OCI-LY1 (cell line): ENCODE results near the gene ERICH3.

Experiments
- H2AFZ ChIP-seq: fragments of 200-600 bp; sonication (generic), shearing (Covaris generic); 2 replicates; pipeline ENCODE4 v1.6.0; 2014; ENCODE audit warnings: antibody characterized with exemption, mild to moderate bottlenecking, low read length
- H3F3A ChIP-seq: fragments of 200-600 bp; sonication (generic), shearing (Covaris generic); 2 replicates; pipeline ENCODE4 v1.6.0; 2014; ENCODE audit warnings: mild to moderate bottlenecking, antibody characterized with exemption, low read length, moderate library complexity; ENCODE audit not compliant: insufficient read depth
- H3K27ac ChIP-seq: fragments of 200-600 bp; sonication (generic); 2 replicates; pipeline ENCODE4 v1.5.1; 2014; ENCODE audit warnings: low read length, mixed run types, mild to moderate bottlenecking, low read depth; ENCODE audit not compliant: poor library complexity, severe bottlenecking
- H3K27me3 ChIP-seq: fragments of 200-600 bp; sonication (generic); 2 replicates; pipeline ENCODE4 v1.6.0; 2014; ENCODE audit warnings: antibody characterized with exemption, mild to moderate bottlenecking, low read length, moderate library complexity; ENCODE audit not compliant: insufficient read depth
- H3K36me3 ChIP-seq: fragments of 200-600 bp; sonication (generic); 2 replicates; pipeline ENCODE4 v1.6.1; 2014; ENCODE audit warnings: mild to moderate bottlenecking, antibody characterized with exemption, low read length, moderate library complexity, mixed read lengths; ENCODE audit not compliant: insufficient read depth
- H3K4me1 ChIP-seq: fragments of 200-600 bp; sonication (generic); 2 replicates; pipeline ENCODE4 v1.5.1; 2014; ENCODE audit warnings: mild to moderate bottlenecking, low read length, moderate library complexity; ENCODE audit not compliant: insufficient read depth, severe bottlenecking
- H3K4me2 ChIP-seq: fragments of 200-600 bp; sonication (generic), shearing (Covaris generic); 2 replicates; pipeline ENCODE4 v1.6.1; 2014; ENCODE audit warnings: low read length
- H3K4me3 ChIP-seq: fragments of 200-600 bp; sonication (generic); 2 replicates; pipeline ENCODE4 v1.5.1; 2014; ENCODE audit warnings: low read length, low read depth, mild to moderate bottlenecking, mixed read lengths; ENCODE audit not compliant: poor library complexity, severe bottlenecking
- H3K79me2 ChIP-seq: fragments of 200-600 bp; shearing (Covaris generic); 2 replicates; pipeline ENCODE4 v1.6.1; 2016; ENCODE audit warnings: mixed run types, low read length, mixed read lengths; ENCODE audit not compliant: insufficient read depth
- H3K9ac ChIP-seq: fragments of 200-600 bp; sonication (generic), shearing (Covaris generic); 2 replicates; pipeline ENCODE4 v1.6.1; 2014; ENCODE audit warnings: mild to moderate bottlenecking, low read length, mixed read lengths
- H3K9me2 ChIP-seq: fragments of 200-600 bp; sonication (generic), shearing (Covaris generic); 2 replicates; pipeline ENCODE4 v1.6.1; 2014; ENCODE audit warnings: low read depth, mild to moderate bottlenecking, low read length, mixed read lengths
- H3K9me3 ChIP-seq: fragments of 200-600 bp; shearing (Covaris generic); 2 replicates; pipeline ENCODE4 v1.6.1; 2014; ENCODE audit warnings: low read length, mixed read lengths
- H4K20me1 ChIP-seq: fragments of 200-600 bp; sonication (generic), shearing (Covaris generic); 2 replicates; pipeline ENCODE4 v1.6.0; 2016; ENCODE audit warnings: mild to moderate bottlenecking, low read length; ENCODE audit not compliant: insufficient read depth
- CTCF ChIP-seq: fragments of 200-600 bp; sonication (generic), shearing (Covaris generic); IDR thresholded peaks from 2 replicates; pipeline ENCODE4 v1.5.1; 2017; ENCODE audit warnings: mild to moderate bottlenecking, antibody characterized with exemption, low read length, moderate library complexity, mixed read lengths
- EZH2 ChIP-seq: fragments of 200-600 bp; sonication (generic), shearing (Covaris generic); IDR thresholded peaks from 2 replicates; pipeline ENCODE4 v1.8.0; 2017; ENCODE audit warnings: borderline replicate concordance, mixed run types, mild to moderate bottlenecking, antibody characterized with exemption, low read length, moderate library complexity, mixed read lengths

Gene ERICH3

GRCh38 chr1:74571891-74572290, 101.7 kb downstream of the ERICH3 start:
- Histone ChIP-seq H3K36me3 (no peaks in the 10 kb centered on the region), H3K79me2 (no peaks in the 10 kb centered on the region), H4K20me1 (no peaks in the 10 kb centered on the region), H3K4me1 (no peaks in the 10 kb centered on the region), H3F3A (no peaks in the 10 kb centered on the region), H3K9ac (no peak overlapping the region), H3K4me3 (no peak overlapping the region), H3K9me3 (no peaks in the 10 kb centered on the region), H3K27me3 (no peaks in the 10 kb centered on the region), H3K4me2 (no peak overlapping the region), H3K9me2 (no peaks in the 10 kb centered on the region), H3K27ac (no peak overlapping the region), H2AFZ (no peak overlapping the region)
- no peak for TF ChIP-seq CTCF
- no peak for TF ChIP-seq EZH2

- no peak for TF ChIP-seq CTCF
- no peak for TF ChIP-seq EZH2
- Histone ChIP-seq H3K4me2 (no peak overlapping the region), H3F3A (no peaks in the 10 kb centered on the region), H3K4me3 (no peak overlapping the region), H3K36me3 (no peaks in the 10 kb centered on the region), H4K20me1 (no peaks in the 10 kb centered on the region), H3K4me1 (no peaks in the 10 kb centered on the region), H2AFZ (no peak overlapping the region), H3K27me3 (no peaks in the 10 kb centered on the region), H3K79me2 (no peaks in the 10 kb centered on the region), H3K27ac (no peak overlapping the region), H3K9ac (no peak overlapping the region), H3K9me2 (no peaks in the 10 kb centered on the region), H3K9me3 (no peaks in the 10 kb centered on the region)
Observed at GRCh38 chr1:74571493-74571800, 102.1 kb downstream of the ERICH3 start.

GRCh38 chr1:74570797-74571492, 102.6 kb downstream of the ERICH3 start:
- H4K20me1 ChIP-seq, result no peaks in the 10 kb centered on the region
- no peak overlapping the region for H3K27ac ChIP-seq
- H3K4me2 ChIP-seq, result no peak overlapping the region
- no peaks in the 10 kb centered on the region for H3K4me1 ChIP-seq
- no peaks in the 10 kb centered on the region for H3F3A ChIP-seq
- TF ChIP-seq EZH2, result no peak
- TF ChIP-seq CTCF, result no peak
- no peaks in the 10 kb centered on the region for H3K9me2 ChIP-seq
- no peak overlapping the region for H3K4me3 ChIP-seq
- no peaks in the 10 kb centered on the region for H3K79me2 ChIP-seq
- H2AFZ ChIP-seq, result no peak overlapping the region
- no peaks in the 10 kb centered on the region for H3K36me3 ChIP-seq
- no peaks in the 10 kb centered on the region for H3K9me3 ChIP-seq
- no peak overlapping the region for H3K9ac ChIP-seq
- no peaks in the 10 kb centered on the region for H3K27me3 ChIP-seq
